ENCODE results near the gene MIDN. TPM values are rescaled to one million over a fixed set of nuclear protein-coding genes. Genes with fewer than 3 reads are reported as not detected.

The MIDN gene
- total RNA-seq, 1 experiment from 2014 or later, result 286 TPM

DNA sequence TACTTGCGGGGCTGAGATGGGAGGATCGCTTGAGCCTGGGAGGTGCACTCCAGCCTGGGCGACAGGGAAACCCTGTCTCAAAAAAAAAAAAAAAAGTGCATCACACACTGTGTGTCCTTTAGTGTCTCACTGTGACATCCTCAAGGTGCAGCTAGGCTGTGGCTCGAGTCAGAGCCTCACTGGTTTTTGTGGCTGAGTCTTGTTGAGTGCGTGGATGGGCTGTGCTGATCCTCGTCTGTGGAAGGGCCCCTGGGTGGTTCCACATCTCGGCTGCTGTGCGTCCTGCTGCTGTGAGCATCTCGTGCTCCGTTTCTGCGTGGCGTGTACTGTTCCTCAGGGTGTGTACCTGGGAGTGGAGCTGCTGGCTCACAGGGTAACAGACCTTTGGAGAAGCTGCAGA lies 31.6 kb upstream of the MIDN start:
- Histone ChIP-seq H3K56ac (ENCODE audit: insufficient read length, low read depth, low read length) (no peak overlapping the region), H3K4me1 (ENCODE audit: insufficient read depth, low read length) (no peaks in the 10 kb centered on the region), H4K8ac (replicated peaks; ENCODE audit: insufficient read length, low read depth, low read length) (no peak overlapping the region), H3K4me2 (ENCODE audit: insufficient read depth, insufficient read length, low read length) (no peak overlapping the region), H4K5ac (ENCODE audit: insufficient read length, low read depth, low read length) (no peak overlapping the region), H2BK5ac (ENCODE audit: insufficient read length, low read length) (no peak overlapping the region), H3K18ac (ENCODE audit: insufficient read length, low read depth, low read length) (no peak overlapping the region), H3K9ac (ENCODE audit: extremely low read depth, insufficient read length, low read length) (no peak overlapping the region), H3K27me3 (ENCODE audit: insufficient read depth, low read length) (no peaks in the 10 kb centered on the region), H4K20me1 (ENCODE audit: control insufficient read depth, insufficient read depth, insufficient read length) (no peaks in the 10 kb centered on the region), H2BK12ac (ENCODE audit: insufficient read length, low read depth, low read length) (no peak overlapping the region), H3K79me2 (ENCODE audit: insufficient read depth, low read length) (peaks cover 19% of the 10 kb centered on the region; the same call in 1 of the 2 replicates), H3K23me2 (ENCODE audit: insufficient read length, low read depth, low read length, poor library complexity, severe bottlenecking) (no peaks in the 10 kb centered on the region), H3K4ac (ENCODE audit: low read depth, low read length) (no peak overlapping the region), H3K14ac (ENCODE audit: insufficient read depth, low read length) (no peak overlapping the region), H3K23ac (ENCODE audit: insufficient read length, low read depth, low read length) (no peak overlapping the region), H2AK5ac (ENCODE audit: insufficient read length, low read length) (no peak overlapping the region), H3T11ph (ENCODE audit: low read length) (no peak overlapping the region), H4K91ac (ENCODE audit: insufficient read length, low read depth, low read length) (no peak overlapping the region), H2BK120ac (ENCODE audit: low read depth, low read length, poor library complexity, severe bottlenecking) (no peak overlapping the region), H2AFZ (ENCODE audit: low read length) (no peak overlapping the region), H3K9me3 (ENCODE audit: control insufficient read depth, low read depth, low read length) (no peaks in the 10 kb centered on the region), H3K27ac (ENCODE audit: insufficient read length, low read depth, low read length) (no peak overlapping the region), H3K79me1 (ENCODE audit: insufficient read depth, low read depth, low read length, poor library complexity, severe bottlenecking) (peaks cover 7% of the 10 kb centered on the region), H2BK15ac (ENCODE audit: low read depth, low read length) (no peak overlapping the region), H2BK20ac (ENCODE audit: low read depth, low read length, poor library complexity, severe bottlenecking) (no peak overlapping the region)
- Mint-ChIP-seq H3K27me3 (ENCODE audit: low read depth) (no peaks in the 10 kb centered on the region), H3K36me3 (ENCODE audit: insufficient read depth in 1 of 3, low read depth in 3 of 3) (peaks cover 3 to 14% (median 12%) of the 10 kb centered on the region in 3 experiments; a peak in 6 of 7 replicates), H3K27ac (peak overlapping the region in 2 of 3 experiments; percentile 70 to 87; a peak in 3 of 7 replicates), H3K4me3 (no peak overlapping the region), H3K9me3 (no peaks in the 10 kb centered on the region), H3K4me1 (peaks cover 16 to 33% of the 10 kb centered on the region in 2 experiments)
- TF ChIP-seq, protein P1, sequence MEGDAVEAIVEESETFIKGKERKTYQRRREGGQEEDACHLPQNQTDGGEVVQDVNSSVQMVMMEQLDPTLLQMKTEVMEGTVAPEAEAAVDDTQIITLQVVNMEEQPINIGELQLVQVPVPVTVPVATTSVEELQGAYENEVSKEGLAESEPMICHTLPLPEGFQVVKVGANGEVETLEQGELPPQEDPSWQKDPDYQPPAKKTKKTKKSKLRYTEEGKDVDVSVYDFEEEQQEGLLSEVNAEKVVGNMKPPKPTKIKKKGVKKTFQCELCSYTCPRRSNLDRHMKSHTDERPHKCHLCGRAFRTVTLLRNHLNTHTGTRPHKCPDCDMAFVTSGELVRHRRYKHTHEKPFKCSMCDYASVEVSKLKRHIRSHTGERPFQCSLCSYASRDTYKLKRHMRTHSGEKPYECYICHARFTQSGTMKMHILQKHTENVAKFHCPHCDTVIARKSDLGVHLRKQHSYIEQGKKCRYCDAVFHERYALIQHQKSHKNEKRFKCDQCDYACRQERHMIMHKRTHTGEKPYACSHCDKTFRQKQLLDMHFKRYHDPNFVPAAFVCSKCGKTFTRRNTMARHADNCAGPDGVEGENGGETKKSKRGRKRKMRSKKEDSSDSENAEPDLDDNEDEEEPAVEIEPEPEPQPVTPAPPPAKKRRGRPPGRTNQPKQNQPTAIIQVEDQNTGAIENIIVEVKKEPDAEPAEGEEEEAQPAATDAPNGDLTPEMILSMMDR (conservative IDR thresholded peaks at IDR 0.05), result no peak
- WGBS (ENCODE audit: extremely low coverage, insufficient read length, low lambda C conversion rate), result no CpG with 5 or more reads among the region's 12 CpGs
- DNase-seq, result no peak

All from H9 (cell line).